ENCODE results near the gene C6orf132. TPM values are rescaled to one million over a fixed set of nuclear protein-coding genes. Genes with fewer than 3 reads are reported as not detected.

Gene C6orf132
- total and polyA plus RNA-seq, 9 of the 15 experiments (the other 6 are each of a cell fraction or from before 2014, with no cell fraction given), result 0.06 to 0.35 (median 0.14) TPM

GRCh38 chr6:42091718-42092023, 50.7 kb downstream of the C6orf132 start (continued):
- no peak for TF ChIP-seq ZFX (CRISPR knock-in tag; IDR thresholded peaks at IDR 0.05)
- TF ChIP-seq HMG20A (CRISPR knock-in tag; conservative IDR thresholded peaks at IDR 0.05), result no peak
- TF ChIP-seq ZBTB33 (CRISPR knock-in tag; IDR thresholded peaks at IDR 0.05), result peak; percentile 50; the same call in 1 of the 2 replicates
- no peak for TF ChIP-seq ELF2 (CRISPR knock-in tag; IDR thresholded peaks at IDR 0.05)
- no peak for TF ChIP-seq AFF1 (IDR thresholded peaks at IDR 0.05; ENCODE audit: low read depth in 1 of 2, partially characterized antibody in 2 of 2)
- no peak for TF ChIP-seq SNAPC5 (CRISPR knock-in tag; IDR thresholded peaks at IDR 0.05)
- no peak for TF ChIP-seq ID3 (CRISPR knock-in tag; IDR thresholded peaks at IDR 0.05)
- TF ChIP-seq ID3 (tag; IDR thresholded peaks at IDR 0.05), result no peak
- no peak for TF ChIP-seq RNF2 (IDR thresholded peaks at IDR 0.05)
- no peak for TF ChIP-seq STAT5B (CRISPR knock-in tag; IDR thresholded peaks at IDR 0.05)
- no peak for TF ChIP-seq SNRNP70 (optimal IDR thresholded peaks at IDR 0.05; ENCODE audit: low read depth, low read length)
- TF ChIP-seq DEAF1 (CRISPR knock-in tag; IDR thresholded peaks at IDR 0.05), result no peak
- no peak for TF ChIP-seq TOE1 (IDR thresholded peaks at IDR 0.05; ENCODE audit: borderline replicate concordance)
- TF ChIP-seq TOE1 (CRISPR knock-in tag; IDR thresholded peaks at IDR 0.05; ENCODE audit: borderline replicate concordance, low read depth), result 0 out of 2 replicates have a peak, but pooled peaks have one; percentile 21
- no peak for TF ChIP-seq KAT2B (IDR thresholded peaks at IDR 0.05; ENCODE audit: low read depth, low read length)
- no peak for TF ChIP-seq KLF6 (CRISPR knock-in tag; IDR thresholded peaks at IDR 0.05; ENCODE audit: borderline replicate concordance)
- no peak for TF ChIP-seq ARID1B (IDR thresholded peaks at IDR 0.05)
- TF ChIP-seq ZNF584 (CRISPR knock-in tag; IDR thresholded peaks at IDR 0.05; ENCODE audit: low read depth), result no peak
- TF ChIP-seq ZNF644 (tag; IDR thresholded peaks at IDR 0.05; ENCODE audit: low read depth), result no peak
- TF ChIP-seq TRIM28 (IDR thresholded peaks at IDR 0.05), result no peak

All from K562 (cell line).